ENCODE measurements around the gene RAMACL. TPM values are rescaled to one million over a fixed set of nuclear protein-coding genes. Genes with fewer than 3 reads are reported as not detected.

Gene RAMACL
- total RNA-seq, 1 donor from 2014 or later, result 1.2 TPM

Other genes starting within 250 kb of the RAMACL start
- 24.2 TPM for gene SFT2D1, start 244.1 kb downstream of the RAMACL start, total RNA-seq
- 57.7 TPM for gene MPC1, start 203.7 kb downstream of the RAMACL start, total RNA-seq
- gene RPS6KA2, start 40.6 kb upstream of the RAMACL start, total RNA-seq, result 18.4 TPM

Measured in occipital lobe (tissue), 1 donor.